Activated CD8-positive, alpha-beta memory T cell treated with anti-CD3 and anti-CD28 coated beads for 36 hours (primary cell): ENCODE data around the gene SLC25A1. TPM values are rescaled to one million over a fixed set of nuclear protein-coding genes. Genes with fewer than 3 reads are reported as not detected.

ENCODE experiments used
- CTCF ChIA-PET: fragments of 350-600 bp; sonication (Branson Sonifier 250); formaldehyde crosslinking; loops from one replicate; lab custom pipeline; 2021; ENCODE audit warnings: antibody characterized with exemption; lab: Charles Lee
- POLR2A ChIA-PET: fragments of 350-600 bp; sonication (Branson Sonifier 250); formaldehyde crosslinking; loops from one replicate; lab custom pipeline; 2021; ENCODE audit warnings: antibody characterized with exemption; lab: Charles Lee
- total RNA-seq, 2 experiments: library from RNA; stranded (reverse); gene quantifications; one replicate each; pipeline ENCODE4 v1.2.3, GENCODE V29; 2021

Gene SLC25A1
- 10 to 100 TPM; 51.5 to 52.5 TPM for total RNA-seq

- CTCF ChIA-PET: interaction anchor here (0.6 to 1.8 kb wide), 8 partner anchors 35 to 298 kb away, joined by 3 to 6 read pairs (median 4); partner anchors contain the start of genes C22orf39 and ESS2
Measured at GRCh38 chr22:19178657-19179496, at the start of gene SLC25A1. Gene SLC25A1 (minus strand): TSS chr22:19178736. CDS start chr22:19178673, 63 bp downstream.

DNA sequence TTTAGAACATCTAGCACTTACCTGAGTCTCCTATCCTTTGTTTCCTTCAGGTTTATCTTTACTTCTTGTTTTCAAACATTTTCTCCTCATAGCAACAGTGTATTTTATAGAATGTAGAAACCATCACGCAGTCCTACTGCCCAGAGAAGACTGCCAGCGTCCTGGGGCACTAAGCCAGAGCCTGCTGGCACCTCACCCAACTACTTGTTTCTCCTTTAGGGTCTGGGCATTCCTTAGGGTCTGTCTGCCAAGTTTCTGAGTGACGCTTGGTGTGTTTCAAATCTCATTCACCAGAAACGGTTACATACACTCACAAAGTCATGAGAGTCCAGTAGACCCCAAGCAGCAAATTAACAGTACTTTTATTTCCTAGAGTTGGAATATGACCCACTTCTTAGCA is 49.6 kb upstream of the SLC25A1 start:
- ChIA-PET POLR2A (no interaction called here), CTCF (no interaction called here)

More at GRCh38 chr22:19178657-19179496, at the start of gene SLC25A1:
- POLR2A ChIA-PET: interaction anchor here (0.6 to 1.4 kb wide), 5 partner anchors 8 to 299 kb away, joined by 3 to 4 read pairs (median 3); partner anchors contain the start of genes ESS2 and HIRA

GRCh38 chr22:19226428-19226827 is 47.9 kb upstream of the SLC25A1 start:
- CTCF ChIA-PET: no interaction called here

DNA sequence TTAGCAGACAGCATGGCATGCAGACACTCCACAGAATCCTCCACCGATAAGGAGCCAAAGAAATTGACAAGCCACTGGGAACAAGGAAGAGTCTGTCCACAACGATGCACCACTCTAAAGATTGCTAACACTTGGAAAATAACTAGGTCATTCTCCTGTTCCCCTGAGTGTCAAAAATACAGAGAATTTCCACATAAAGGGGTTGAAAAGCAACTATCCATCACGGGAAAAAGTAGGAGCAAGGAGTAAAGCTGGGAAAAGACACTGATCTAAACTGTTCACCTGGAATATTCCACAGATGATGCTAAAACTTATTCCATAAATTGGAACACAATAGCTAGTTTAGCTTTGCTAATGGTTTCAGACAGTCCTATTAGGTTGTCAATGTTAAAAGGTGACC is 47.0 kb upstream of the SLC25A1 start:
- ChIA-PET CTCF (no interaction called here), POLR2A (no interaction called here)

More at GRCh38 chr22:19226428-19226827, 47.9 kb upstream of the SLC25A1 start:
- POLR2A ChIA-PET: no interaction called here

- ChIA-PET POLR2A (no interaction called here), CTCF (no interaction called here)
Measured at GRCh38 chr22:19224985-19225384, 46.4 kb upstream of the SLC25A1 start.

- POLR2A ChIA-PET: no interaction called here
- CTCF ChIA-PET: no interaction called here
Measured at GRCh38 chr22:19224557-19224956, 46.0 kb upstream of the SLC25A1 start.

GRCh38 chr22:19223617-19224016 is 45.1 kb upstream of the SLC25A1 start:
- ChIA-PET CTCF (no interaction called here), POLR2A (no interaction called here)

GRCh38 chr22:19223110-19223509 is 44.6 kb upstream of the SLC25A1 start:
- CTCF ChIA-PET: no interaction called here
- POLR2A ChIA-PET: no interaction called here

GRCh38 chr22:19222242-19223005 is 43.9 kb upstream of the SLC25A1 start:
- ChIA-PET CTCF (no interaction called here), POLR2A (no interaction called here)

DNA sequence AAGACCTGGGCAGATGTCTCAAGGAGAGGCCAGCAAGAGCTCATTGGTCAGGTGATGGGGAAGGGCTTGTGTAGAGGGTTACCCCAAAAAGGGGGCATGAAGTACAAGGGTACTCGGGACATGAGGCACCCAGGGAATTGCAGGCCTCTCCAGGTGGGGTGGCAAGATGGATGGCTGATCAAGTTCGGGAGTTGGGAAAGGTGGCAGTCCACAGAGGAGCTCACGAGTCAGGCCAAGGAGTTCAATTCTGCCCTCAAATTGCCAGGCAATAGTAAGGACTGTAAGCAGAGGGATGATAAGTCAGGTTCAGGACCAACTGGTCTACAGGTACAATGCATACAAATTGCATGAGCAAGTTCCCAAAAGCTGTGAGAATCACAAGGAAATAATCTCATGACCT is 42.3 kb upstream of the SLC25A1 start:
- ChIA-PET CTCF (no interaction called here), POLR2A (interaction anchor here (0.6 kb wide), 1 partner anchor 228 kb away, joined by 3 read pairs; no protein-coding TSS in a partner anchor)

- CTCF ChIA-PET: no interaction called here
Measured at GRCh38 chr22:19218541-19219233, 40.2 kb upstream of the SLC25A1 start.

DNA sequence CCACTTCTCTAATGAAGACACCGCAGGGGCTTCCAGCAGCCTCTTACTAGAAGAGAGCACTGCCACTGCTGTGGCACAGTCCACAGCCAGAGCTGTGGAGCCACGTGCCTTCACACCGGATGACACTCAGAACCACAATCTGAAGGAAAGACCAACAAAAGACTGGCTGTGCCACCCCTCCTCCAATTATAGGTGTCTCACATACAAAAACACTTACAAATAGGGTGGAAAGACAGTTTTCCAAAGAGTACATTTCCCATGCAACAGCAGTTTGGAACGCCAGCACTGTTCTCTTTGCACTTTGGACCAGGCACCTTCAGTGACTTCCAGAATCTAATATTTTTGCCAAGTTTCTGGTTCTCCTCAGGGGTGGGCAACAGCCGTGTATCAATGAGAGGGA is 38.0 kb upstream of the SLC25A1 start:
- ChIA-PET CTCF (no interaction called here), POLR2A (no interaction called here)

More at GRCh38 chr22:19218541-19219233, 40.2 kb upstream of the SLC25A1 start:
- POLR2A ChIA-PET: no interaction called here

DNA sequence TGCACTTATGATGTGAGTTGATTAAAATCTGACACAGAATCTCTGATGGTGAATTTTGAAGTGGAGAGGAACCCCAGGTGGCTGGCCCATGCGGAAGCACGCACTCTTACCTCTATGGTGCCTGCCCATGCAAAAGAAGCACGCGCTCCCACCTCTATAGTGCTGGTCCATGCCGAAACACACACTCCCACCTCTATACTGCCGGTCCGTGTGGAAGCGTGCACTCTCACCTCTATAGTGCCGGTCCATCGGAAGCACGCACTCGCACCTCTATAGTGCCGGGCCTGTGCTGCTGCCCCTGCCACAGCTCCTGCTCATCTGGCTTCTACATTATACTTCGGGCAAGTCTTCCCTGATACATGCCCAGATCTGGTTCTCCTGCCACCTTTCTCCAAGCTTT is 36.8 kb upstream of the SLC25A1 start:
- CTCF ChIA-PET: no interaction called here
- POLR2A ChIA-PET: no interaction called here

DNA sequence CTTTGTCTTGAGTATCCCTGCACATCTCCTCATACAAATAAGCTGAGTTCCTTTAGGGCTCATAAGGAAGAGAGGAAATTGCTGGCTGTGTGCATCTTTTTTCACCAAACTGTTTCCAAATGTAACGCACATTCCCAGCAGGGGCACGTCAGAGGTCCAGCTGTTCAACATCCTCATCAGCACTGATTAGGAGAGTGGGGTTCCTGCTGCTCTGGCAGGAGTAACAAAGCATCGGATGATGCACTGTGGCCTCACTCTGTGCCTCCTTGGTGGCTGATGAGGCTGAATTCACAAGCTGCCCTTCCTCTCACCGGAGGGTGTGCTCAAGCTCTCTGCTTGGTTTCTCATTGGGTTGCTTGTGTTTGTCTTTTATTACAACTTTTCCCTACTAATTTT is 35.5 kb upstream of the SLC25A1 start:
- ChIA-PET POLR2A (interaction anchor here (0.7 kb wide), 1 partner anchor 47 kb away, joined by 3 read pairs; no protein-coding TSS in a partner anchor), CTCF (interaction anchor here (0.7 to 0.9 kb wide), 2 partner anchors 34 to 1353 kb away, joined by 3 read pairs; no protein-coding TSS in a partner anchor)

- ChIA-PET CTCF (interaction anchor here (0.9 kb wide), 1 partner anchor 34 kb away, joined by 3 read pairs; no protein-coding TSS in a partner anchor), POLR2A (no interaction called here)
Measured at GRCh38 chr22:19213442-19214077, 35.0 kb upstream of the SLC25A1 start.

GRCh38 chr22:19213001-19213400 is 34.5 kb upstream of the SLC25A1 start:
- CTCF ChIA-PET: no interaction called here

GRCh38 chr22:19212302-19212870 is 33.9 kb upstream of the SLC25A1 start:
- ChIA-PET POLR2A (no interaction called here), CTCF (no interaction called here)

More at GRCh38 chr22:19213001-19213400, 34.5 kb upstream of the SLC25A1 start:
- POLR2A ChIA-PET: no interaction called here

DNA sequence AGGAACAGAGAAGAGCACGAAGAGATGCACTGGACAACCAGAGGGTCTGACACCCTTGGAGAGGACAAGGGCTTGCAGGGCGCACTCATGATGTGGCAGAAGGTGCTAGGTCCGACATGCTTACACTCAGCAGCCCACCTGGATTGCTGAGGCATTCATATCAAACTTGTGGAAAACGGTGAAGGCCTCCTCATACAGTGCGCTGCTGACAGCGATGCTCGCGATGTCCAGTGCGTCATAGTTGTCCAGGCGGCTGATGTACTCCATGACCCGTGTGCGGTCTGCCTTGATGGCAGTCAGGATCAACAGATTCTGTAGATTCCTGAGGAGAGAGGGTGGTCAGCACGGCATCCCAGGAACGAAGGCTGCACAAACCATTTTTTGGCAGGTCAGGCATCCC is 31.7 kb upstream of the SLC25A1 start:
- POLR2A ChIA-PET: no interaction called here
- CTCF ChIA-PET: no interaction called here
